Measurements from ENCODE around the gene MFSD11.
A peak's percentile ranks its signal among the peaks of the same experiment; 100 is the strongest.

The MFSD11 gene

DNA sequence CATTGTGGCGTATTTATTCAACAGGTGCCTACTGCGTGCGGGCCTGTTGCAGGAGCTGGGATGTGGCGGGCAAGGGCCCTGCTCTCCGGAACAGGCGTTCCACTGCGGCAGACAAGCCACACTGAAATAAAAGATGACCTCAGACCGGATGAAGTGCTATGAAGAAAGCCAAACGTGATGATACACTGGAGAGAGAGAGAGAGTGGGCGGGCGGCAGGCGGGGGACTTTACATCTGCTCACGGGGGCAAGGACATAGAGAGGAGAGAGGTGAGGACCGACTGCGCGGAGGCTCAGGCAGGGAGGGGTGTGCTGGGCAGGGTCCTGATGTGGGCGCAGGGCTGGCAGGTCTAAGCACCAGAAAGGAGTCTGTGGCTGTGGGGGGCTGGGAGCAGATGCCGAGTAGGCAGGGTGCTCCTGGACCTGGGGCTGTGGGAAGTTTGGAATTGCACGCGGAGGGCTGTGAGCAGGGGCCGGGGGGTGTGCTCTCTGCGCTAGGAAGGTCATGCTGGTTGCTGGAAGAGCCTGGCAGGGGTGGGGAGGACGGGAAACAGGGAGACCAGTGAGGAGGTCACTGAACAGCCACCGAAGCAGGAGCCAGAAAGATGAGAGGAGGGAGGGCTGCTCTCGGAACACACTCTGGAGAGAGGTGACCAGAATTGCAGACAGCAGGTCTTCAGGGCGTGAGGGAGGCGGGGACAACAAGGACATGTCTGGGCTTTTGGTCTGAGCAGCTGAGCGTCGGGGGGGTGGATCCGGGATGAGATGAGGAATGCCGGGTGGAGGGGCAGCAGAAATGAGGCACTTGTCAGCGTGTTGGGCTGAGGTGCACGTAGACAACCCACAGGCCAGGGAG, 37.1 kb upstream of the MFSD11 start:
- WGBS: 31% methylated on average over 32 of the region's 33 CpGs
- Histone ChIP-seq H2BK15ac (ENCODE audit: low read depth, poor library complexity, severe bottlenecking) (peak overlapping the region; percentile 80), H2AK5ac (ENCODE audit: low read length, severe bottlenecking) (peak overlapping the region; percentile 98), H3K27ac (ENCODE audit: low read length, poor library complexity, severe bottlenecking) (peak overlapping the region; percentile 92), H3K4me2 (ENCODE audit: low read length, poor library complexity, severe bottlenecking) (peak overlapping the region; percentile 62), H3K36me3 (ENCODE audit: control insufficient read depth in 1 of 2, insufficient read depth in 2 of 2, low read depth in 1 of 2, low read length in 2 of 2) (peaks cover 0 to 6% of the 10 kb centered on the region in 2 experiments), H3K23ac (ENCODE audit: low read length in 2 of 2) (no peak overlapping the region), H2BK5ac (ENCODE audit: low read depth, low read length, poor library complexity, severe bottlenecking) (peak overlapping the region; percentile 45), H3K9ac (ENCODE audit: low read length) (peak overlapping the region; percentile 87), H3K18ac (ENCODE audit: low read depth in 1 of 2, low read length in 2 of 2) (peak overlapping the region; percentile 81 to 88), H3K14ac (ENCODE audit: low read length in 2 of 2) (peak overlapping the region in 1 of 2 experiments; percentile 55), H3K79me1 (replicated peaks; ENCODE audit: low read length, poor library complexity, severe bottlenecking) (no peaks in the 10 kb centered on the region), H2BK12ac (ENCODE audit: low read length in 2 of 2) (peak overlapping the region; percentile 76 to 90), H3K4me1 (ENCODE audit: control insufficient read depth, insufficient read depth, low read depth, low read length) (peaks cover 53% of the 10 kb centered on the region), H3K27me3 (ENCODE audit: control insufficient read depth in 1 of 2, insufficient read depth in 1 of 2, low read length in 2 of 2) (no peaks in the 10 kb centered on the region), H2BK120ac (ENCODE audit: low read depth, low read length) (peak overlapping the region; percentile 54), H3K4me3 (ENCODE audit: insufficient read depth in 1 of 2, low read depth in 1 of 2, low read length in 2 of 2) (peak overlapping the region; percentile 11 to 70), H3K9me3 (ENCODE audit: control insufficient read depth, low read length) (no peaks in the 10 kb centered on the region), H2AFZ (ENCODE audit: low read depth, low read length) (no peak overlapping the region), H4K8ac (ENCODE audit: low read length) (peak overlapping the region; percentile 85), H3K4ac (ENCODE audit: low read depth in 1 of 2, low read length in 2 of 2) (peak overlapping the region; percentile 77 to 86), H4K91ac (ENCODE audit: low read length) (peak overlapping the region; percentile 93)
- peak; percentile 94 for DNase-seq

DNA sequence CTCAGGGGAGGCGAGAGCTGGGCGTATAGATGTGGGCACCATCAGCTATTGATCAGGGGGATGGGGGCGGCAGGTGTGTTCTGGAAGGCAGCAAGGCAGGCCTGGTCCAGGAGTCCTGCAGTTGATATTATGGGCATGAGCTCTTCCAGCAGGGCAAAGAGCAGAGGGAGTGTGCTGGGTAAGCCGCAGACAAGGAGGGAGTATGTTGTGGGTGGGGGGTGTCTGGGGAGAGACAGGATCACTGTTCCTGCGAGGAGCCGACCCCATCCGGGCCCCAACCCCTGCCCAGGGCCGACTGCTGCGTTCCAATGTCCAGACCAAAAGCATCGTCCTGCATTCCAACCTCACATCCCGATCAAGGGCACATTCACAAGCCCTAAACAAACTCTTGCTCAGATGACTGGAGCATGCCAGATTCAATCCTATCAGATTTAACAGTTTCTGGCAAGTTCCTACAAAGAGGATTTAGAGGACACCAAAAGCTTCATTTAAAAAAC, 36.4 kb upstream of the MFSD11 start:
- WGBS: 62% methylated on average over 11 of the region's 11 CpGs
- Histone ChIP-seq H3K79me1 (replicated peaks; ENCODE audit: low read length, poor library complexity, severe bottlenecking) (no peaks in the 10 kb centered on the region), H4K8ac (ENCODE audit: low read length) (no peak overlapping the region), H3K27me3 (ENCODE audit: control insufficient read depth in 1 of 2, insufficient read depth in 1 of 2, low read length in 2 of 2) (no peaks in the 10 kb centered on the region), H3K9ac (ENCODE audit: low read length) (peak overlapping the region; percentile 87), H4K91ac (ENCODE audit: low read length) (peak overlapping the region; percentile 57), H2AK5ac (ENCODE audit: low read length, severe bottlenecking) (peak overlapping the region; percentile 98), H3K4me2 (ENCODE audit: low read length, poor library complexity, severe bottlenecking) (peak overlapping the region; percentile 62), H3K9me3 (ENCODE audit: control insufficient read depth, low read length) (no peaks in the 10 kb centered on the region), H3K23ac (ENCODE audit: low read length in 2 of 2) (peak overlapping the region in 1 of 2 experiments; percentile 54), H2BK120ac (ENCODE audit: low read depth, low read length) (peak overlapping the region; percentile 54), H2BK5ac (ENCODE audit: low read depth, low read length, poor library complexity, severe bottlenecking) (no peak overlapping the region), H3K36me3 (ENCODE audit: control insufficient read depth in 1 of 2, insufficient read depth in 2 of 2, low read depth in 1 of 2, low read length in 2 of 2) (peaks cover 0 to 12% of the 10 kb centered on the region in 2 experiments), H2BK15ac (ENCODE audit: low read depth, poor library complexity, severe bottlenecking) (no peak overlapping the region), H3K18ac (ENCODE audit: low read depth in 1 of 2, low read length in 2 of 2) (peak overlapping the region; percentile 81 to 88), H3K4me3 (ENCODE audit: insufficient read depth in 1 of 2, low read depth in 1 of 2, low read length in 2 of 2) (peak overlapping the region; percentile 9 to 70), H2BK12ac (ENCODE audit: low read length in 2 of 2) (peak overlapping the region in 1 of 2 experiments; percentile 76), H3K14ac (ENCODE audit: low read length in 2 of 2) (peak overlapping the region in 1 of 2 experiments; percentile 28), H3K4ac (ENCODE audit: low read depth in 1 of 2, low read length in 2 of 2) (peak overlapping the region in 1 of 2 experiments; percentile 74), H3K4me1 (ENCODE audit: control insufficient read depth, insufficient read depth, low read depth, low read length) (peaks cover 54% of the 10 kb centered on the region), H3K27ac (ENCODE audit: low read length, poor library complexity, severe bottlenecking) (peak overlapping the region; percentile 92), H2AFZ (ENCODE audit: low read depth, low read length) (no peak overlapping the region)
- DNase-seq: no peak

DNA sequence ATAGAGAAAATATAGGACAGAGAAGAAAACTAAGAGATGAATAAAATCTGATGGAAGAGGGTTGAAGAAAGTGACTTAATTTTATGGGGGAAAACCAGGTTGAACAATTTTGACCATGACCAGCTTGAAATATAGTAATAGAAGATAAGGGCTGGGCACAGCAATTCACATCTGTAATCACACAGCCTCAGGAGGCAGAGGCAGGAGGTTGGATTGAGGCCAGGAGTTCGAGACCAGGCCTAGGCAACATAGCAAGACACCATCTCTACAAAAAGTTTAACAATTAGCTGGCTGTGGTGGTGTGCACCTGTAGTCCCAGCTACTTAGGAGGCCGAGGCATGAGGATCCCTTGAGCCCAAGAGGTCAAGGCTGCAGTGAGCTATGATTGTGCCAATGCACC, 35.8 kb upstream of the MFSD11 start:
- Histone ChIP-seq H2BK15ac (ENCODE audit: low read depth, poor library complexity, severe bottlenecking) (no peak overlapping the region), H3K4ac (ENCODE audit: low read depth in 1 of 2, low read length in 2 of 2) (no peak overlapping the region), H3K4me3 (ENCODE audit: insufficient read depth in 1 of 2, low read depth in 1 of 2, low read length in 2 of 2) (no peak overlapping the region), H3K79me1 (replicated peaks; ENCODE audit: low read length, poor library complexity, severe bottlenecking) (no peaks in the 10 kb centered on the region), H2AK5ac (ENCODE audit: low read length, severe bottlenecking) (no peak overlapping the region), H2BK12ac (ENCODE audit: low read length in 2 of 2) (no peak overlapping the region), H3K4me1 (ENCODE audit: control insufficient read depth, insufficient read depth, low read depth, low read length) (peaks cover 48% of the 10 kb centered on the region), H2BK5ac (ENCODE audit: low read depth, low read length, poor library complexity, severe bottlenecking) (no peak overlapping the region), H3K36me3 (ENCODE audit: control insufficient read depth in 1 of 2, insufficient read depth in 2 of 2, low read depth in 1 of 2, low read length in 2 of 2) (peaks cover 0 to 12% of the 10 kb centered on the region in 2 experiments), H4K8ac (ENCODE audit: low read length) (no peak overlapping the region), H2AFZ (ENCODE audit: low read depth, low read length) (no peak overlapping the region), H3K18ac (ENCODE audit: low read depth in 1 of 2, low read length in 2 of 2) (no peak overlapping the region), H3K27me3 (ENCODE audit: control insufficient read depth in 1 of 2, insufficient read depth in 1 of 2, low read length in 2 of 2) (no peaks in the 10 kb centered on the region), H3K9me3 (ENCODE audit: control insufficient read depth, low read length) (no peaks in the 10 kb centered on the region), H3K9ac (ENCODE audit: low read length) (peak overlapping the region; percentile 87), H3K27ac (ENCODE audit: low read length, poor library complexity, severe bottlenecking) (no peak overlapping the region), H2BK120ac (ENCODE audit: low read depth, low read length) (no peak overlapping the region), H3K14ac (ENCODE audit: low read length in 2 of 2) (no peak overlapping the region), H3K23ac (ENCODE audit: low read length in 2 of 2) (no peak overlapping the region), H3K4me2 (ENCODE audit: low read length, poor library complexity, severe bottlenecking) (no peak overlapping the region), H4K91ac (ENCODE audit: low read length) (no peak overlapping the region)
- WGBS: 0% methylated on average over 1 of the region's 2 CpGs
- no peak for DNase-seq

DNA sequence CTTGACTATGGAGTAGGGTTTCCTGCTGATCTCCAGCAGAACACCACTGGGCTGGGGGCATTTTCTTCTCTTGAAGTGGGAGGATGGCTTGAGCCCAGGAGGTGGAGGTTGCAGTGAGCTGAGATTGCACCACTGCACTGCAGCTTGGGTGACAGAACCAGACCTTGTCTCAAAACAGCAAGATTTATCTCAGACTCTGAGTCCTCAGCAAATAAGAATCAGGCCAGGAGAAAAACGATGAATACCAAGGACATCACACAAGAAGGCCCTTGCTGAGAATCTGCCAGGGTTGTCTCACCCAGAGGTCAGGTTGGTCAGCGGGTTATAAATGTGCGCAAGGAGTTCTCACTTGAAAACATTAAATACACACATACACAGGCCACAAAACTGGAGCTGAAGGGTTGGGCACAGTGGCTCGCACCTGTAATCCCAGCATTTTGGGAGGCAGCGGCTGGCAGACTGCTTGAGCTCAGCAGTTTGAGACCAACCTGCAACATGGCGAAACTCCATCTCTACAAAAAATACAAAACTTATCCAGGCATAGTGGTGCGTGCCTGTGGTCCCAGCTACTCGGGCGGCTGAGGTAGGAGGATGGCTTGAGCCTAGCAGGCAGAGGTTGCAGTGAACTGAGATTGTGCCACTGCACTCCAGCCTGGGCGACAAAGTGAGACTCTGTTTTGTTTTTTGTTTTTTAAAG, 34.8 kb upstream of the MFSD11 start:
- H3K4me3 ChIP-seq (ENCODE audit: insufficient read depth in 1 of 2, low read depth in 1 of 2, low read length in 2 of 2): no peak overlapping the region
- peak overlapping the region; percentile 58 for H2AK5ac ChIP-seq (ENCODE audit: low read length, severe bottlenecking)
- H3K36me3 ChIP-seq (ENCODE audit: control insufficient read depth in 1 of 2, insufficient read depth in 2 of 2, low read depth in 1 of 2, low read length in 2 of 2): peaks cover 0 to 12% of the 10 kb centered on the region in 2 experiments
- no peak overlapping the region for H3K27ac ChIP-seq (ENCODE audit: low read length, poor library complexity, severe bottlenecking)
- H2BK5ac ChIP-seq (ENCODE audit: low read depth, low read length, poor library complexity, severe bottlenecking): no peak overlapping the region
- no peaks in the 10 kb centered on the region for H3K9me3 ChIP-seq (ENCODE audit: control insufficient read depth, low read length)
- no peak overlapping the region for H4K91ac ChIP-seq (ENCODE audit: low read length)
- no peaks in the 10 kb centered on the region for H3K79me1 ChIP-seq (replicated peaks; ENCODE audit: low read length, poor library complexity, severe bottlenecking)
- peaks cover 46% of the 10 kb centered on the region for H3K4me1 ChIP-seq (ENCODE audit: control insufficient read depth, insufficient read depth, low read depth, low read length)
- no peak overlapping the region for H3K4me2 ChIP-seq (ENCODE audit: low read length, poor library complexity, severe bottlenecking)
- H2AFZ ChIP-seq (ENCODE audit: low read depth, low read length): no peak overlapping the region
- no peak overlapping the region for H2BK120ac ChIP-seq (ENCODE audit: low read depth, low read length)
- H3K14ac ChIP-seq (ENCODE audit: low read length in 2 of 2): no peak overlapping the region
- no peak overlapping the region for H2BK15ac ChIP-seq (ENCODE audit: low read depth, poor library complexity, severe bottlenecking)
- H3K9ac ChIP-seq (ENCODE audit: low read length): no peak overlapping the region
- H2BK12ac ChIP-seq (ENCODE audit: low read length in 2 of 2): no peak overlapping the region
- no peak overlapping the region for H3K18ac ChIP-seq (ENCODE audit: low read depth in 1 of 2, low read length in 2 of 2)
- no peak overlapping the region for H4K8ac ChIP-seq (ENCODE audit: low read length)
- H3K23ac ChIP-seq (ENCODE audit: low read length in 2 of 2): no peak overlapping the region
- H3K27me3 ChIP-seq (ENCODE audit: control insufficient read depth in 1 of 2, insufficient read depth in 1 of 2, low read length in 2 of 2): no peaks in the 10 kb centered on the region
- 95% methylated on average over 9 of the region's 10 CpGs for WGBS
- H3K4ac ChIP-seq (ENCODE audit: low read depth in 1 of 2, low read length in 2 of 2): no peak overlapping the region
- DNase-seq: no peak
